Measurements from ENCODE around the gene SMPD2.

The SMPD2 gene

DNA sequence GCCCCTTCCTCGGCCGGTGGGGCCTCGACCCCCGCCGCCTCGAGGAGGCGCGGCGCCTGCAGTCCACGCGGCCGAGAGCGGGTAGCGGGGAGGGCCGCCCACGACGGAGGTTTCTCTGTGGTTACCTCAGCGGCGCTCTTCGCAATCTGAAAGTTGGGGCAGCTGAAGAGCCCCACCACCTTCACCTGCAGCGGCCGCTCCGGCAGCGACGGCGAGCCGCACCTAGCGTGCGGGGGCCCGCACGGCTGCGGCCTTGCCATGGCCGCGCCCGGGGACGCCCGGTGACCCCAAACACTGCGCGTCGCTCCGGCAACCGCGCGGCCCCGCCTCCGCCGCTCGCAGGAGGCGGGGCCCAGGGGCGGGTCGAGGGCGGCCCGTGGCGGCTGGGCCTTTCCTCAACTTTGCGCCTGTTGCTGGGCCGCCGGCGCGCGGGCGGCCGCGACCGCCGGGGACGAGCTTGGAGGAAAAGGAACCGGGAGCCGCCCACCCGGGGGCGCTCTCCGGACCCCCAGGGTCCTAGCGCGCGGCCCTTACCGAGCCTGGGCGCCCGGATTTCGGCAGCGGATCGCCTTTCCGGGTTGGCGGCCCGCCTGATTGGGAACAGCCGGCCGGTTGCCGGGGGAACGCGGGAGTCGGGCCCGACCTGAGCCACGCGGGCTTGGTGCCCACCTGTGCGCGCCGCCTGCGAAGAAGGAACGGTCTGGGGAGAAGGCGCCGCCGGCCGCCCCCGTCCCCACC lies at the start of gene SMPD2, which contains the start of gene PPIL6:
SMPD2 (plus strand) TSS at position 394 of the 738 bp plus-strand sequence. CDS start 398 bp downstream, outside the sequence.
PPIL6 (minus strand) TSS at position 298 of the 738 bp plus-strand sequence; CDS start at position 260, 38 bp downstream.
- peak; percentile 91 for DNase-seq

- no peak for DNase-seq
These were observed 47.2 kb upstream of the SMPD2 start for GRCh38 chr6:109393157-109393885.

DNA sequence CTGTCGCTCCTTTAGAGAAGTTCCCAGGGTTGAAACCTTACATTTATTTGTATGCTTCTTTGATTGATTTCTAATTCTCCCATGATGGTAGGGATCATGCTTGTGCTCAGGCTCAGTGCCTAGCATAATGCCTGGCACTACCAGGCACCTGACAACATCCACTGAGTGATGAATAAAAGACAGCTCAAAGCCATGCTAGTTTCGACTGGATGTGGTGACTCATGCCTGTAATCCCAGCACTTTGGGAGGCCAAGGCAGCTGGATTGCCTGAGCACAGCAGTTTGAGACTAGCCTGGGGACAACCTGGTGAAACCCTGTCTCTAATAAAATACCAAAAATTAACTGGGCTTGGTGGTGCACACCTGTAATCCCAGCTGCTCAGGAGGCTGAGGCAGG lies 46.6 kb upstream of the SMPD2 start:
- DNase-seq, result no peak

- no peak for DNase-seq
These were observed 44.3 kb upstream of the SMPD2 start for GRCh38 chr6:109396046-109396718.

DNA sequence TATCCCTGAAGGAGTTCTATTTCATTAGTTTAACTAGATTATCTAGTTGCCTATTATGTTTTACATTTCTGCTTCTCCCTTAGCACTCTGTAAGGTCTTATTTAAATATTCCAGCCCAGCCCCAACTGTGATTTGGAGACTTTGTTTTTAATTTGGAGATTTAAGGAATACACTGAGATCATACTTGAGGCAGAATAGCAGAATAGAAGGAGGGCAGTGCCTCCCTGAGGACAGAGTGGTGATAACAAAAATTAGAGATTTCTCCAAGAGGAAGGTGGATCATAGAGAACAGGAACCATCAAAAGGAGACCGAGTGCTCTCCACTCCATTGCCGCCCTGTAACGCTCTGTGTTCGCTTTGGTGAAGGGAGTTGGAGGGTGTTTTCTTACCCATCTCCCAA lies 43.5 kb upstream of the SMPD2 start:
- DNase-seq, result no peak

DNA sequence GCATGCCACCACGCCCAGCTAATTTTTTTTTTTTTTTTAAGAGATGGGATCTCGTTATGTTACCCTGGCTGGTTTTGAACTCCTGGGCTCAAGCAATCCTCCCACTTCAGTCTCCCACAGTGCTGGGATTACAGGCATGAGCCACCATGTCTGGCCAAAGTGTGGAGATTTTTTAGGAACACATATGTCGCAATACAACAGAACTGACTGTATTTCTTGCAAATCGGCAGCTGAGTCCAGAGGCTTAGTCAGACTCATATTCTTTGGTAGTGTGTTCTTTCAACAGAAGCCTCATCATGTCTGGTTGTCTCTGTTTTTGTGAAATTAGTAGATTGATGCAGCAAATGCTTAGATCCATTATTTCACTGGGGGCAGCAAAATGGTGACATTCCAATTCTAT lies 34.3 kb upstream of the SMPD2 start:
- no peak for DNase-seq

- no peak for DNase-seq
These were observed 29.5 kb upstream of the SMPD2 start for GRCh38 chr6:109411034-109411433.

- no peak for DNase-seq
These were observed 22.9 kb upstream of the SMPD2 start for GRCh38 chr6:109417646-109418045.

DNA sequence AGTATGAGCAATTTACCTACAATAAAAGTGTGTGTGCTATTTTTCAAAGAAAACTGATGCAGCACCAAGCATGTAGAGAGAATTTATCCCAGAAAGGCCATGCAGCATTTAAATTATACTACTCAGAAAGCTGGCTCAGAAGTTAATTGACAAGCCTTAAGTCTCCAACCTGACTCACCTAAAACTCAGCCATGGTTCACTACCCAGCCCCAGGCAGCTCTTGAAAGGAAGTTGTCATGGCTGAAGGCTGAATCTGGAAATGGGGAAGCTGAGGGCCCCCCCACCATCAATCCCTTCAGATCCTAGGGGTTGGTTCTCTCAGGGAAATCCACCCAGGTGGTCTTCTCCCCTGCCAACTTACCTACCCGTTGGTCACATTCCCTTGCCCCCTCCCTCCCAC lies 19.8 kb upstream of the SMPD2 start:
- DNase-seq, result no peak

DNA sequence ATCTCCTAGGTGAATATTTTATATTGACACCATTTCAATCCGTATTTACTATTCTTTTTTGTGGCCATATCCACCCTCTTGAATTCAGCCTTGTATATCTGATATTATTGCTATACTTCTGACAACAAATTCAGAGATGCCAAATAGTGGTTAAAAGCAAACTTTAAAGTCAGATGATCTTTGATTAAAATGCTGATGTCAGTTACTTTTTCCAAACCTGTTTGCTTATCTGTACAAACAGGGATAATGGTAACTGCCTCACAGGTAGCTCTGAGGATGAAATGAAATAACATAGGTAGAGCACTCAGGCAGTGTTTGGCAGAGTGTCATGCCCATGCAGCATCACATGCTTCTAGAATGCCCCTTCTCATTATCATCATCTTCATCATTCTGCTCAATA lies 19.3 kb upstream of the SMPD2 start:
- DNase-seq, result no peak

DNA sequence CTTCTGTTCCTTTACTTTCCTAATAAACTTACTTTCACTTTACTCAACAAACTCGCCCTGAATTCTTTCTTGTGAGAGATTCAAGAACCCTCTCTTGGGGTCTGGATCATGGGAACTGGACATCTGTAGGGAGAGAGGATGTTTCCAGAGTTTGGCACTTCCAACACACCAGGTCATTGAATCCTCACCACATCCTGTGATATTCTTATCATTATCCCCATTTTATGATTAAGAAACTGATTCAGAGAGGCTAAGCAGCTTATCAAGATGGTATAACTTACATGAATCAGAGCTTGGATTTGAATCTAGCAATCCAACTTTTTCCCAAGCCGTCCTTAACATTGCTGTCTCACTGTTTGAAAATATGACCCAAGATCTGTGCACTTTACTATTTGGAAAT lies 15.6 kb upstream of the SMPD2 start:
- no peak for DNase-seq

GRCh38 chr6:109428889-109429477 lies 11.5 kb upstream of the SMPD2 start:
- peak; percentile 35 for DNase-seq

GRCh38 chr6:109429496-109429895 lies 11.0 kb upstream of the SMPD2 start:
- DNase-seq, result no peak

GRCh38 chr6:109434456-109434855 lies 6.1 kb upstream of the SMPD2 start:
- no peak for DNase-seq

DNA sequence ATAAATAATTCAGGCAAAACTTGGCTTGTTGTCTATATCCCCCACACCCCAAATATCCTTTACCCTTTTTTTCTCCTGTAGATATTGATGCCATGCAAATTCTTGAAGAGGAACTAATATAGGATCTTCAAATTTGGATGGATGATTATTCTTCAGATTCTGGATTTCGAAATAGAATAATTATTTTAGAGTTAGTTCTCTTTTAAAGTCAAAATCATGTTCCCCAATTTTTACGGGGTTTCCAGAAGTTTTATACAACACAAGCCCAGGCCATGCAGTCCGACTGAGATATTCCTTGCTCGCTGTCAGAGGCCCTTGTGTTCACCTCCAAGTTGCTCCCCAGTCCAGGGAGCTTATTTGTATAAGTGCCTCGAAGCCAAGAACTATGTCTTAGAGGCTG lies 4.5 kb upstream of the SMPD2 start:
- DNase-seq, result no peak

DNA sequence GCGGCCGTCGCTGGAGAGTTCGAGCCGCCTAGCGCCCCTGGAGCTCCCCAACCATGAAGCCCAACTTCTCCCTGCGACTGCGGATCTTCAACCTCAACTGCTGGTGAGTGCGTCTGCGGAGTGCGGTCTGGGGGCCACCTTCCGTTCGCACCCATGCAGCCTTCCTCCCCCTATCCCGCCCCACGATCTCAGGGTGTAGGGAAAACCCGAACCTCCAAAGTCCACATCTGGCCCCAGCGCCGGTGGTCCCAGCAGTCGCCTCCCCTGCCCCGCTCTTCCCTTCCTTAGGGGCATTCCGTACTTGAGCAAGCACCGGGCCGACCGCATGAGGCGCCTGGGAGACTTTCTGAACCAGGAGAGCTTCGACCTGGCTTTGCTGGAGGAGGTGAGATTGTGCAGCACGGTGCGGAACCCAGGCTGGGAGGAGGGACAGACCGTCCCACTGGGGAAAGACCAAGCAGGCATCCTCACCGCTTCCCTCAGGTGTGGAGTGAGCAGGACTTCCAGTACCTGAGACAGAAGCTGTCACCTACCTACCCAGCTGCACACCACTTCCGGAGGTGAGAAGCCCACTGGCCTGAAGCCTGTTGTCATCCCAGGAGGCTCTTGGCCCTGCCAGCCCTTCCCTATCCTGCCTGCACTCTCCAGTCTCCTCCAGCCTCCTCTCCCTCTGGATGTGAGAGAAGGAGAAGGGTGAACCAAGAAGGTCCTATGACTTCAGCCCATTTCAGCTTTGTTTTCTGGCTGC lies 719 bp downstream of the SMPD2 start:
- DNase-seq, result peak; percentile 37

DNA sequence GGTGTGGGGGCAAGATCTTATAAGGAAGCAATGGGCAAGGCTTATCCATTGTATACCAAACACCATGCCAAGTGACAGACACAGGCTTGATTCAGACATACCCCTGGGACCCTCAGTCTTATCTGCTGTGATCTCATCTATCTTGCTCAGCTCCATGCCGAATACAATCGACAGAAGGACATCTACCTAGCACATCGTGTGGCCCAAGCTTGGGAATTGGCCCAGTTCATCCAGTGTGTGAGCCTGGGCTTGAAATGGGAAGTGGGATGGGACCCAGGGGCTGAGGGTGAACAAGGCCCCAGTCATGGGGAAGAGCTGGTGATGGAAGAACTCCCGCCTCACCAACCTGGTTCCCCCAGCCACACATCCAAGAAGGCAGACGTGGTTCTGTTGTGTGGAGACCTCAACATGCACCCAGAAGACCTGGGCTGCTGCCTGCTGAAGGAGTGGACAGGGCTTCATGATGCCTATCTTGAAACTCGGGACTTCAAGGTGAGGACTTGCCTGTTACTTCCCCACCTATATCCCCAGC lies 1.9 kb downstream of the SMPD2 start:
- DNase-seq, result no peak

- no peak for DNase-seq
These were observed 3.0 kb downstream of the SMPD2 start for GRCh38 chr6:109443425-109443950.

GRCh38 chr6:109445382-109445781 lies 4.9 kb downstream of the SMPD2 start:
- DNase-seq, result no peak

DNA sequence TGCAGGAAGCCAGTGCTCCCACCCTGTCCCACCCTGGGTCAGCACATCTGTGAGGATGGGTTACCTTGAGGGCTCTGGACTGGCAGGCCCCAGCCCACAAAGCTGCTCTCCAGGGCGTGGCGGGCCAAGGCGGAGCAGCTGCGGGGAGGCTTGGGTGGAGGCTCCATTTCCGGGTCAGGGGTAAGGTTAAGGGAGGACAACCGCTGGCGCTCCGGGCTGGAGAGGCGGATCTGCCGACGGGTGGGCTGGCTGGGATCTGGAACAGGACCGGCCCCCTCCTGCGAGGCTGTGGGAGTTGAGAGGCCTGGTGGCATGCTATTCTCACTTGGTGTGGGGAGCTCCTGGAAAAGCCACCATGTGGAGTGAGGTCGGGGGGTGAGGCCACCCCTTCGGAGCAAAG lies 5.5 kb downstream of the SMPD2 start:
- no peak for DNase-seq

DNA sequence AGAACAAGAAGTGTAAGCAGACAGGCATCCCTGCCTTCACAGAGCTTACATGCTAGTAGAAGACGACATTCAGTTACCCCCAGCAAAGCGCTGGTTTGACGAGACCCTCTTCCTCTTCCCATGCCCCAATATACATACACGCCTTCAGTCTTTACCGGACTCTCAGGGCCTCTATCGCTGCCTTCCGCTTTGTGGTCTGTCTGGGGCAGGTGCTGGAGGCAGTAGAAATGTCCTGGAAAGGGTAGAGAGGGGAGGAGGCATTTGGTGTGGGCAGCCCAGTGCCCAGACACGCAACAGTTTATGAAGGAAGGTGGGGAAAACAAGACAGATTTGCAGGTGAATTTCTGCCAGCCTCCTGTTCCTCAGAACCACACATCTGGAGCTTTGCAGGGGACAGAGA lies 6.0 kb downstream of the SMPD2 start:
- no peak for DNase-seq

GRCh38 chr6:109447087-109447486 lies 6.6 kb downstream of the SMPD2 start:
- no peak for DNase-seq

Measured in NCI-H2171 (cell line).